HEK293T (cell line): ENCODE results near the gene KY.

Source experiments
- ARNT ChIP-seq: fragments of 450-650 bp; IDR thresholded peaks from 2 replicates; pipeline ENCODE4 v1.6.1; 2017; ENCODE audit warnings: mild to moderate bottlenecking
- BHLHE40 ChIP-seq: fragments of 450-650 bp; IDR thresholded peaks from 2 replicates; pipeline ENCODE4 v1.6.1; 2016; ENCODE audit warnings: mild to moderate bottlenecking, moderate library complexity, borderline replicate concordance
- FOXA1 ChIP-seq: fragments of 450-650 bp; IDR thresholded peaks from 2 replicates; pipeline ENCODE4 v1.6.1; 2016; ENCODE audit warnings: mild to moderate bottlenecking
- FOXK2 ChIP-seq: fragments of 450-650 bp; IDR thresholded peaks from 2 replicates; pipeline ENCODE4 v1.6.1; 2016; ENCODE audit warnings: mild to moderate bottlenecking
- SP1 ChIP-seq: fragments of 450-650 bp; IDR thresholded peaks from 2 replicates; pipeline ENCODE4 v1.6.1; 2017

GRCh38 chr3:134663721-134664456, 13.1 kb upstream of the KY start:
- TF ChIP-seq SP1, result no peak
- TF ChIP-seq BHLHE40, result no peak
- no peak for TF ChIP-seq ARNT
- no peak for TF ChIP-seq FOXA1
- TF ChIP-seq FOXK2, result no peak
